HG03097 (cell line): Measurements from ENCODE around the gene PADI2.

Experiments
- ATAC-seq: cut with Tn5 transposase; IDR thresholded peaks from one replicate; pipeline ENCODE4 v1.9.1; 2021; ENCODE audit not compliant: unreplicated experiment, low FRiP score

The PADI2 gene

GRCh38 chr1:17060306-17060749, 58.9 kb downstream of the PADI2 start:
- ATAC-seq, result no peak

GRCh38 chr1:17059391-17060305, 59.6 kb downstream of the PADI2 start:
- no peak for ATAC-seq

- ATAC-seq, result no peak
These were observed 62.7 kb downstream of the PADI2 start for GRCh38 chr1:17056551-17056950.

GRCh38 chr1:17055801-17056200, 63.5 kb downstream of the PADI2 start:
- no peak for ATAC-seq

GRCh38 chr1:17053685-17054410, 65.4 kb downstream of the PADI2 start, which contains the start of gene SDHB:
Gene SDHB, minus strand, starts transcription at chr1:17054032. Its CDS starts 13 bp downstream, at chr1:17054019.
- peak; percentile 95 for ATAC-seq

- ATAC-seq, result no peak
These were observed 66.1 kb downstream of the PADI2 start for GRCh38 chr1:17053086-17053684.

- ATAC-seq, result no peak
These were observed 66.6 kb downstream of the PADI2 start for GRCh38 chr1:17052641-17053040.

GRCh38 chr1:17052038-17052437, 67.2 kb downstream of the PADI2 start:
- no peak for ATAC-seq

GRCh38 chr1:17047924-17048323, 71.3 kb downstream of the PADI2 start:
- ATAC-seq, result no peak

- no peak for ATAC-seq
These were observed 73.0 kb downstream of the PADI2 start for GRCh38 chr1:17046334-17046657.

GRCh38 chr1:17045634-17046333, 73.5 kb downstream of the PADI2 start:
- ATAC-seq, result no peak

- no peak for ATAC-seq
These were observed 74.1 kb downstream of the PADI2 start for GRCh38 chr1:17045150-17045549.

GRCh38 chr1:17043676-17044075, 75.6 kb downstream of the PADI2 start:
- ATAC-seq, result no peak

- ATAC-seq, result no peak
These were observed 79.1 kb downstream of the PADI2 start for GRCh38 chr1:17040135-17040534.

- ATAC-seq, result no peak
These were observed 79.7 kb downstream of the PADI2 start for GRCh38 chr1:17039522-17039921.

- ATAC-seq, result no peak
These were observed 85.8 kb downstream of the PADI2 start for GRCh38 chr1:17033481-17033880.

GRCh38 chr1:17032741-17033140, 86.5 kb downstream of the PADI2 start:
- no peak for ATAC-seq

GRCh38 chr1:17031436-17031835, 87.8 kb downstream of the PADI2 start:
- ATAC-seq, result no peak

- no peak for ATAC-seq
These were observed 89.0 kb downstream of the PADI2 start for GRCh38 chr1:17030206-17030605.

- ATAC-seq, result no peak
These were observed 90.5 kb downstream of the PADI2 start for GRCh38 chr1:17028662-17029188.
